NCI-H2029 (cell line): ENCODE results near the gene GALNS.

Experiments
- DNase-seq: peaks from one replicate; lab custom pipeline; 2025; lab: John Stamatoyannopoulos, UW

GALNS gene

DNA sequence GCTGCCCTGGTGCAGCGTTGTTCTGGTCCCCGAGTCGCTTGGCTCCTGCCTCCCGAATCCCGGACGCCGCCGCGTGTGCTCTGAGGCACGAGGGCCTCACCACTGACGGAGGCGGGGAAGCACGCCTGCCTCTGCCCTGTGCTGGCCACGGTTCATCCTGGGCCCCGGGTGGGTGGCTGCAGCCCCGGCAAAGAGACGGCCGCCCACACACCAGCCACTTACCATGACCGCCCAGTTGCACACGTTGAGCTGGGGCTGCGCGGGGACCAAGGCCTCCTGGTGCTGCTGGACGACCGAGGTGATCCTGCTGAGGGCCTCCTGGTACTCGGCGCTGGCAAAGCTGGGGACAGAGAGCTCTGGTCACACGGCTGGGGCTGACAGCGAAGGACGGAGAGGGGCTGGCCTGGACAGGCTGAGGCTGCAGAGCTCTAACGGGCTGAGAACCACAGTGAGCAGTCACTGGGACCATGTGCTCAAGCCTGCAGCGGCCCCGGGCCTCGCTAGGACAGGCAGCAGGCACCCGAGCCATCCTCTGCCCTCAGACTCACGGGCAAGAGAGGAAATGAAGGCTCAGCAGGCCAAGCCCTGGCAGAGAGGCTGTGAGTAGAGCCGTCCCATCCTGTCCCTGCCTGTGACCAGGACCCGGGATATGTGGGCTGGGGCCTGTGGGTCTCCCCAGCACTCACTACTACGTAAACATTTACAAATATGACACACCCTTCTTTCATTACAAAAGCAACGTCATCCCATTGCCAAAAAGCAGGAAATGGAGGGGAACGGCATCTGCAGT lies 38.8 kb downstream of the GALNS start:
- no peak for DNase-seq

DNA sequence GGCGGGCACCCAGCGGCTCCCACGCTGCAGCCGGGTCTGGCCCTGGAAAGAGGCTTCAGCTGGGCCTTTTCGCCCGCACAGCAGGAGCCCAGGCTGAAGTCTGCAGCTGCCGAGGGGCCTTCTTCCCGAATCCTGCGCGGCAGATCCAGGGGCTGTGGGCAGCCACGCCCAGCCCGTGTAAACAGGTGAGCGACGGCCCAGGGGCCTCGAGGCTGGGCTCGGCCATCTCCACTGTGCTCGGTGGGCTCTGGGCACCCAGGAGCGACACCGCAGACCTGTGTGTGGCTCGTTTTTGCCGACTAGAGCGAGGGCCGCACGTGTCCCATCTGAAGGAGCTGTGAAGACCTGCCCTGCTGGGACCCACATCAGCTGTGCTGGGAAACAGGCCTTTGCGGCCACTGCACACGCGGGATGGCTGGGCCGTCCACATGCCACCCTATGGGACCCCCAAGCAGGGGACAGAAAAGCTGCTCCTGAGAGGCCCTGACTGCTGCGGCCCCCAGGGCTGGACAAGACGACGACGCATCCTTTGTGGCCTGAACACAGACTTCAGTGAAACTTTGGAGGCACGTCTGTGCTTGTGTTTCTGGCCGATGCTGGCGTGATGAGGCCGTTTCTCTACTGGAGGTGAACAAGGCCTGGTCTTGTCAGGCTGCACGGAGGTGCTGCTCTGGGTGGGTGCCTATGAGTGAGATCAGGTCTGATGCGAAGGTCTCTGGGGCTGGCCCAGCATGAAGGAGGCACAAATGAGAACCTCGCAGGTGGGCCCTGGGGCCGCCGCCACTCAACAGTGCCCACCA lies 39.8 kb downstream of the GALNS start:
- no peak for DNase-seq

DNA sequence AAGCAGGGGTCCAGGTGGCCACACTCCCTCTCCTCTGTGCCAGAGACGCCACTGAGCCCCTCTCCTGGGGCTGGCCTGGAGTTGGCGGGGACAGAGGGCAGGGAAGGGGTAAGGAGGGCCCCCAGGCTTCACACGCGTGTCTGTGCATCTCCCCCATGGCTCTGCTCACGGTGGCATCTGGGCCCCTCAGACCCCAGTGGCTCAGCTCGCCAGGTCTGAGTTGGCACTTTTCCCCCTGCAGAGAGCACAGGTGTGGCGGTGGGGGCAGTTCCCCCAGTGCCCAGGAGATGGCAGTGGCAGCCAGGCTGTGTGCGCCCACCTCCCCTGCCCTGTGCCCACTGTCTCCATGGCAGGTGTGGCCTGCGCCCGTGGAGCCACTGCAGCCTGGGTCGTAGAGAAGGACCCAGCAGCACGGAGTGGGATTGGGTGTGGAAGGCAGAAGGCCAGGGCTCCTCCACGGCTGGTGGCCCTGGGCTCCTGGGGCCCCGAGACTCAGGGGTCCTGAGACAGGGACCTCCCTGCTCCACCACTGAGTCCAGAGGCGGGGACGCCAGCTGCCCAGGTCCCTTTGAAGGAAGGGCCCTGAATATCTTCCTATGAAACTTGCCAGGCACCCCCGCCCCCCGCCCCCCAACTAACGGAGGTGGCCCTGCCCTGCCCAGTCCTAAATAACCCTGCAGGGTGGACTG lies 40.7 kb downstream of the GALNS start:
- DNase-seq = peak; percentile 5

DNA sequence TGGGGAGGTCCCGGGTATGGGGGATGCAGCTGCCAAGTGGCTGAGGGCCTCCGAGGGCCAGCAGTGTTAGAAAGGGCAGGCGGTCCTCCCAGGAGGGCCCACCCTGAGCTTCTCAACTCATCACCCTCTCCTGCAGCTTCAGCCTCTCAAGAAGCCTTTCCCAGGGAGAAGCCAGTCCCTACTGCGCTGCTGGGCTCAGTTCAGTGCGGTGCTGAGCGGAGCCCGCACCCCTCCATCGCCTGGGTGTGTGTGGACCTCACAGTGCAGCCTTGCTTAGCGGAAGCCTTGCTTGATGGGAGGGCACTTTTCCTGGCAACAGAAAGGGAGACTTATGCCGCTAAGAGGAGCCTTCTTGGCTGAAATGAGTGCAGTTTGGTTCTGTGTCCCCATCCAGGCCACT lies 41.5 kb downstream of the GALNS start:
- no peak for DNase-seq

DNA sequence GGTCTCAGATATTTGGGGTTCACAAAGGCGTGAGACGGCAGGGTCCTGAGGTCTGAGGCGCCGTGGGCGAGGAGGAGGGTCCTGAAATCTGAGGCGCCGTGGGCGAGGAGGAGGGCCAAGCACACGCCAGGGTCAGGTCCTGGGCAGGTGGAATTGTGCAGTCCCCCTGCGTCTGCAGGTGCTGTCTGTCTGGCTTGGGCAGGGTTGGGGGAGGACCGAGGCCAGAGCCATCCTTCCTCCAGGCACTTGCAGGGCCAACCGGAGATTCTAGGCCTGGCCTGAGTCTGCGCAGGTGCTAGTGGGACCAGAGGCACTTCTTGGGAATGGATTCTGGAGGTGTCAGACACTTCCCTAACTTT lies 42.6 kb downstream of the GALNS start:
- DNase-seq = no peak

DNA sequence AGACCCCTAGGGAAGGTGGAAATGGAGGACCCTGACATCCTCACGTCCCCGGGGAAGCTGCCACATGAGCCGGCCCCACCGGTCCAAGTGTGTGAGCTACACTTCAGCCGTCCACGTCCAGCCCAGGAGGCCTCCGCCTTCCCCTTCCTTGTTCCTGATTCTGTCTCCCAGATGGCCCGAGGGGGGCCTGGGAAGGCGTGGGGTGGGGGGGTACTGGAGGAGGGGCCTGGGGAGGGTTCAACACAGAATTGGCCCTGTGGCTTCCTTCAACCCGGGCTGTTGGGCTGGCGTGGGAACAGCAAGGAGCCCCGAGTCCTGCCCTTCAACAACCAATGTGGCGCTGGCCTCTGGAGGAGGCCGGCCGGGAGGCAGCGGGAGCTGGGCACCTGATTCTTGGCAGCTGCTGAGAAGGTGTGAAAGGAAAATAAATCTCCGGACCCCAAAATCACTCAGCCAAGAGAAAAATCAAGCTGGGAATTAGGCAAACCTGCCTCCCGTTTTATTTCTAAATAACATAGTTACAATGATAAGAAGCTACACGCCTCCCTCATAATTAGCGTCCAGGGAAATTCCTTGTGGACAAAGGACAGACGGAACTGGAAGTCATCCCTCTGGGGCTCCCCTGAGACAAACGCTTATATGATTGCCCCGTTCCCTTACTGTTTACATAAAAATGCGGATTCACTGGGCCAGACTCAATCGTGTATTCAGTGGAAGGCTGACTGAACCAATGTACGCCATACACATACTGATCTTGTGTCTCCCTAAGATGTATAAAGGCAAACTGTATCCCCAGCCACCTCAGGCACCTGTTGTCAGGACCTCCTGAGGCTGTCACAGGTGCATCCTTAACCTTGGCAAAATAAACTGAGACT lies 43.2 kb downstream of the GALNS start:
- DNase-seq = no peak

DNA sequence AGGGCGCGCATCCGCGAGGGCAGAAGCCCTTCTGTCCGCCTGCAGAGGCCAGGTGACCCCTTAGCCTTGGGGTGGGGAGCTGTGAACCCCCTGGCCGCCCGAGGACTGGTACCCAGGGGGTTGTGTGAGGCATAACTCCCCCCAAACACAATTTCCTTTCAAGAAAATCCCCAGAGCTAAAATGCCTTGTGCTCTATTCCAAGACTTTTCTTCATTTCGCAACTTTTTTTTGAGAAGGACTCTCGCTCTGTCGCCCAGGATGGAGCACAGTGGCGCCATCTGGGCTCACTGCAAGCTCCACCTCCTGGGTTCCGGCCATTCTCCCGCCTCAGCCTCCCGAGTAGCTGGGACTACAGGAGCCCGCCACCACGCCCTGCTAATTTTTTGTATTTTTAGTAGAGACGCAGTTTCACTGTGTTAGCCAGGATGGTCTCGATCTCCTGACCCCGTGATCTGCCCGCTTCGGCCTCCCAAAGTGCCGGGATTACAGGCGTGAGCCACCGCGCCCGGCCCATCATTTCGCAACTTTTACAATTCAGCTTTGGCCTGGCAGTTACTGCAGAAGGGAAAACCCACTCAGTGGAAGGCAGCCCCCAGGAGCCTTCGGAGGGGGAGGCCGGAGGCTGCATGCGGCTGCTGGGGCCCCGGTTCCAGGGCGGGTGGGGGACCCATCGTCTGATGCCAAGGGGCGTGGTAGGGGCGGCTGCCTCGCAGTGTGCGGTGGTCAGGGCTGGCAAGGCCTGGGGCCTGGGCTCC lies 44.1 kb downstream of the GALNS start:
- no peak for DNase-seq

DNA sequence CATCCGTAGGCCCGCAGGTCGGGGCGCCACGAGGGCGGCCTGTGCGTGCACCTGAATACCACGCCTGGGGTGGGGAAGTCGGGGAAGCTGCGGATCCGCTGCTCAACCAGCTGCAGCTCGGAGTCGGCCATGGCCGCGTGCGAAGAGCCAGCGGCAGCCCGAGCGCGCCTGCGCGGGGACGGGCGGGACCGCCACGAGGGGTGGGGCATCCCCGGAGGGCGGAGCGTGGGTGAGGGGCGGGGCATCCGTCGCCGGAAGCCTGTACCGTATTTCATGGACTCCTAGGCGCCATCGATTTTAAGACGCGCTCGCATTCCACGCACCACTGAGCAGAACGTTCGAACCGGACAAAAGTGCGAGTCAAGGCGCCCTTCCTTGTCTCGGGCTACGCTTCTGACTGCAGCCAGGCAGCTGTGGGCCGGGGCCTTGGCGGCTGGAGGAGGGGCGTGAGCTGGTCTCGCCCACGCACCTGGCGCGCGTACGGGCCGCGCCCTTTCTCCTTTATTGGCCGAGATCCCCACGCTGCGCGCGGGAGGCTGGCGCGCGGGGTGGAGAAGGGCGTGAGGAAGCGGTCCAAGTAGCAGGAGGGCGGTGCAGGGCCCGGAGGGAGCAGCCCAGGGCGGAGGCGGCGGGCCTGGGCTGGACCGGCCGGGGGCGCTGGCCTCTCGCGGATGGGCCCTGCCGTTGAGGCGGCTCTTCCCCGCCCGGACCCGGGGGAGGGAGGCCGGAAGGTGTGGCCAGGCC lies 44.8 kb downstream of the GALNS start, which contains the start of gene APRT:
TSS of gene APRT (minus strand) at position 160 of the 744 bp plus-strand sequence. CDS start at position 131, 29 bp downstream.
- peak; percentile 72 for DNase-seq

DNA sequence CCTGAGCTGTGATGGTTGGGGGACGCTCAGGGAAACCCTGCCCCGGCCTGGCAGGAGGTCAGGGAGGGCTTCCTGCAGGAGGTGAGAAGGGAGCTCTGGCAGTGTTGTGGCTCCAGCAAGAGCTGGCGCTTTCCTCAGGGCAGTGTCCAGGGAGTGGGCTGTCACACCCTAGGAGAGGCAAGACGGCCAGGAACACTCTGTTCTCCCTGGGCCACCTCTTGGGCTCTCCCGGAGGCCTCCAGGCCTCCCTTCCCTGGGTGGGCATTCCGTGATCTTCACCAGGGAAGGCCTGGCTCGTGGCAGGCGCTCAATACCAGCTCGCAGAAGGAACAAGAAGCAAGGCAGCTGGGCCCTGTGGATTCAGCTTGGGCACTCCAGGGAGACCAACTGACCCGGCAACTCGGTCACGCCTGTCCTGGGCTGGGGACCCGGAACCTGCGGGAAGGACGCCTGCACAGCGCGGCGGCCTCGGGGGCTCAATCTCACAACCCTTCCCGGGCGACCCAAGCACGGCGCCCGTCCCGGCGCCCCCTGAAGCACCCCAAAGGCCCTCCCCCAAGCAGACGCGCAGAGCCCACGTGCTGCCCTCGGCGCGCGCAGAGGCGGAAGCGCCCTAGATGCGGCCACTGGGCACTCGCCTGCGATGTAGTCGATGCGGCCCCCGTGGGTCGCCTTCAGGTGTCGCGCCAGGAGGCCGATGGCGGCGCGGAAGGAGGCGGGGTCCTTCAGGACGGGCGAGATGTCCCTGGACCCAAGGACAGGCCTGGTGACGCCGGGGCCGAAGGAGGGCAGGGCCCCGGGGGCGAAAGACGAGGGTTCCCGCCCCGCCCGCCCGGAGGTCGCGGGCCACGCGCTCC lies 45.6 kb downstream of the GALNS start:
- peak; percentile 39 for DNase-seq

DNA sequence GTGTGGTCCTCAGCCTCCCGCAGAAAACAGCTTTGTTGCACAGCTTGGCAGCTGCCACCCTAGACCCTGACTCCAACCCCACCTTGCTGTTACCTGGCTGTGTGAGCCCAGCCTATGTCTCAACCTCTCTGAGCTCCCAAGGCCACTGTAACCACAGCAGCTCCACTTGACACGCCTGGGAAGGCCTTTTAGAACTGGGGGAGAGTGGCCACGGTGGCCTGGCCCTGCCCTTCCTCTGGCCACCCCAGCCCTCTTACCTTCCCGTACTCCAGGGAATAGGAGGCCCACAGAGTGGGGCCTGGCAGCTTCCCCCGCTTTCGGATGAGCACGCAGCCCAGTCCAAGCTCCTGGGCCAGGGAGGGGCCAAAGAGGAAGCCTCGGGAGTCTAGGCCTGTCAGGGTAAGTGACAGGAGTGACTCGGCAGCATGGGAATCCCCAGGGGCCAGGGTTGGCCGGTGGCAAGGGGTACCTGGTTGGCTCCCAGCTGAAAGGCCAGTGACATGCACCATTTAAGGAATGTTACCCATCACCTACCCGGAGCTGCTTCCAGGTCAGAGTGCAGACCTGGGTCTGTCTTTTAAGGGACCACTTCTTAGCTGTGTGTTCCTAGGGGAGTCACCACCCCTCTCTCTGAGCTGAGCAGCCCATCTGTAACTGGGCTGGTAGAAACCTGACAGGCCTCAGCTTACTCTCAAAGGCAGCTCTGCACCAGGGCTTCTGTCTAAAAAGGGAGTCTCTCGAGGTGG lies 46.4 kb downstream of the GALNS start:
- DNase-seq = no peak

DNA sequence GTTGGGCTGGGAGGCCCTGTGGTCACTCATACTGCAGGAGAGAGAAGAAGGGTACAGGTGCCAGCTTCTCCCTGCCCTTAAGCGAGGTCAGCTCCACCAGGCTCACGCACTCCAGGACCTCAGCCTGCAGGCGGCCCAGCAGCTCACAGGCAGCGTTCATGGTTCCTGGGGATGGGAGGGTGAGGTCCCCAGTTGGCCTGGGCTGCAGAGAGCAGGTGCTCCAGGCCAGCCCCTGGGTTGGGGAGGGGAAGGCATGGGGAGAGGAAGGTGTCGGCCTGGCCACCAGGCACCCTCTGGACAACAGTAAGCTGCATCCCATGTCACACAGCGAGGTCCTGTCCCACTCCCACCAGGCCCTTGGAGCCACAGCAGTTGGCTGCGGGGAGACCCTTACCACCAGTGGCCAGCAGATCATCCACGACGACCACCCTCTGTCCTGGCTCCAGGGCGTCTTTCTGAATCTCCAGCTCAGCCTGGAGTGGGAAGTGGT lies 47.0 kb downstream of the GALNS start:
- DNase-seq = no peak

DNA sequence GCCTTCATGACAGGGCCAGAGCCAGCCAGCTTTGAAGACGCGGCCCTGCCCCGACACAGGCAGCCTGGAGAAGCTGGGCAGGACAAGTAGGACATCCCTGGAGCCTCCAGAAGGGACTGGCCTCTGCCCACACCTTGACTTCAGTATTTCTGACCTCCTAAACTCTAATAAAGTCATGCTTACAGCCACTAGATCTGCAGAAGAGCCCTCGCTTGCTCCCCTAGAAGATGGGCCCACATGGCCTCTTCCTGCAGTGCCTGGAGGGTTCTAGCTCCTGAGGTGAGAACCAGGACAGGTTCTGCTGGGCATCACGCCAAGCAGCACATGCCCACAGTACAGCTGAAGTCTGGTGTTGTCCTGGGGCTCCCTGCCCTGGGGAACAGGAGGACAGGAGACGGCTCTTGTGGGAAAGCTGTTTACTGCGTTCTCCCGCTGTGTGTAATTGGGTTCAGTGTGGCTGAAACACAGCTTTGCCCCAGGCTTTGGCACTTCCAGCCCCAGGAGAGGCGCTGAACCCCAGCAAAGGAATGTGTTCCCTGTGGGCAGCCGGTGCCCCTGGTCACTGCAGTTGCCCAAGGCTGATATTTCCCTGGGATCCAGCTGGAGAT lies 47.6 kb downstream of the GALNS start:
- no peak for DNase-seq

DNA sequence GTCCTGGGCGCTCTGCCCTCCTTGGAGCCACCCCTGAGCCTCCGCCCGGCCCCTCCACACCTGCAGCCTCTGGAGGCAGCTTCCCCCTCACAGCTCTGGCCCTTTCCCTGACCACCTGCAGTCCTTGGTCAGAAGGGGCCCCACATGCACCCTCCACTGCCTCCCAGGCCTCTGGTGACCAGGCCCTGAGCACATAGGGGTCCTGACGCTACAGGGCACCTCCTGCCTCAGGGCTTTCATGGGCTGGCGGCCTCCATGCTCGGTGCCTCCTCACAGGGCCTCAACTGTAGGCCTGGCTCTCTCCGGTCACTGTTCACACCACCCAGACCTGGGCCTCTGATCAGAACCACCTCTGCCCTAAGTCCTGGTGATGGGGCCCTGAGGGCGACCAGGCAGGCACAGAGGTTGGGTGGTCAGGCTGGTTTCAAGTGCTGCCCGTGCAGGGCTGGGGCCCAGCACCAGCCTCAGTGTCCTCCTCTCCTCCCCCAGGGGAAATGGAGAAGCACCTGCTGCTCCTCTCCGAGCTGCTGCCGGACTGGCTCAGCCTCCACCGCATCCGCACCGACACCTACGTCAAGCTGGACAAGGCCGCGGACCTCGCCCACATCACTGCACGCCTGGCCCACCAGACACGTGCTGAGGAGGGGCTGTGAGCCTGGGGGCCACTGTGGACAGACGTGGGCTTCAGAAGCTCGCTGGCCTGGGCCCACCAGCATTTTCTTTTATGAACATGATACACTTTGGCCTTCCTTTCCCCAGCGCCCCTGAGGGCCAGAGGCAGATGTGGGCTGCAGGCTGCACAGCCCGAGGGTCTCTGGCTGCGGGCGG lies 48.9 kb downstream of the GALNS start:
- DNase-seq = no peak

DNA sequence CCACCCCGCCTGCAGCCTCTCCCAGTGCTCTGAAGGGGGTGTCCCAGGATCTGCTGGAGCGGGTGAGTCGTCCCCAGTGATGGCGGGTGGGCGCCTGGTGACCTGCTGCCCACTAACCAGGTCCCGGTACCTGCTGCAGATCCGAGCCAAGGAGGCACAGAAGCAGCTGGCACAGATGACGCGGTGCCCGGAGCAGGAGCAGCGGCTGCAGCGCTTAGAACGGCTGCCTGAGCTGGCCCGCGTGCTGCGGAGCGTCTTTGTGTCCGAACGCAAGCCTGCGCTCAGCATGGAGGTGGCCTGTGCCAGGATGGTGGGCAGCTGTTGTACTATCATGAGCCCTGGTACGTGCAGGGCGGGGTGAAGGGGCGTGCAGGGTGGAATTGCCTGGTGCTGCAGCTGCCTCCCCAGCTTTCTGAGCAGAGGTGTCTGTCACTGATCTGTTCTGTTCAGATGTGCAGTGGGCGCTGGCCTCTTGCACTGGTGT lies 49.6 kb downstream of the GALNS start:
- no peak for DNase-seq

DNA sequence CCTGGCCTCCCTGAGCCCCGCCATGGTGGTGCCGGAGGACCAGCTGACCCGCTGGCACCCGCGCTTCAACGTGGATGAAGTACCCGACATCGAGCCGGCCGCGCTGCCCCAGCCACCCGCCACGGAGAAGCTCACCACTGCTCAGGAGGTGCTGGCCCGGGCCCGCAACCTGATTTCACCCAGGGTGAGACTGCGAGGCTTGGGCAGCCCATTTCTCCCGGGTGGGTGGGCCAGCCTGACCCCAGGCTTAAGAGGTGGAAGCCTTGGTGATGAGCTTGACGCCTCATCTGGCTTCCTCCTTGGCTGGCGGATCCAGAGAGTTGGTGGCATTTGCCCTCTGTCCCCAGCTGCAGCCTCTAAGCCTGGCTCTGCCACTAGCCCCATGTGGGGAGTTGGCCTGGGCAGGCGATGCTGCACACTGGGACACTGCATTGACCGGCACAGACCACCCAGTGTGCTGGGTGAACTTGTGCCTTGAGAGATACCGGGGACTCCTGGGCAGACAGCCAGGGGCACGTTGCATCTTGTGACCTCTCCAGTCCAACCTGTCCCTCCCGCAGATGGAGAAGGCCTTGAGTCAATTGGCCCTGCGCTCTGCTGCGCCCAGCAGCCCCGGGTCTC lies 50.1 kb downstream of the GALNS start:
- DNase-seq = no peak

DNA sequence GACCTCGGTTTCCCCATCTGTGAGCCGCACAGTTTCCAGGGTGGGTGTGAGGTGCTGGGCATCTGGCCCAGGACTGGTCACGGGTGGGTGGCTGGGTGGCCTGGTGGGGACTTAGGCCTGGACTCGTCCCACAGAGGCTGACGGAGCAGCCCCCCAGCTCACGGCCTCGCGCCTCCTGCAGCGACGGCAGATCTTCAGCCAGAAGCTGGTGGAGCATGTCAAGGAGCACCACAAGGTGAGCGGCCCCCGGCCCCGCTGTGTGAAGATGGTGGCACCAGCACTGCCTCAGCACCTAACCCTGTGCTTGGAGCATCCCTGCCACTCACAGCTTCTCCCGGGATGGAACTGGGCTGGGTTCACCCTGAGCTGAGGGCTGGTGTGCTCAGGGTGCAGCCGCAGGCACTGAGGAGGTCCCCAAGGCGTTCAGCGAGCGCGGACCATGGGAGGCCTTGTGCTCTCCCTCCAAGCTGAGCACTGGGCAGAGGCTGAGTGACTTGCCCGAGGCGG lies 50.8 kb downstream of the GALNS start:
- no peak for DNase-seq
